K562 (cell line): ENCODE measurements around the gene NOL4L. TPM values are rescaled to one million over a fixed set of nuclear protein-coding genes. Genes with fewer than 3 reads are reported as not detected.

Experiments
- CHAMP1 ChIP-seq: fragments of 450-650 bp; IDR thresholded peaks from 2 replicates; pipeline ENCODE4 v1.6.1; 2016; ENCODE audit warnings: mild to moderate bottlenecking
- CHD1 ChIP-seq: fragments of 200-600 bp; sonication (generic); IDR thresholded peaks from one replicate; pipeline ENCODE4 v1.6.1; 2012; ENCODE audit warnings: mild to moderate bottlenecking, moderate library complexity, low read length, inconsistent platforms
- GABPB1 ChIP-seq: sonication (generic); formaldehyde crosslinking; IDR thresholded peaks from 2 replicates; pipeline ENCODE4 v1.8.0; 2022; ENCODE audit warnings: mild to moderate bottlenecking, missing genetic modification reagents
- RBM25 ChIP-seq: fragments of 200-400 bp; formaldehyde crosslinking; IDR thresholded peaks from 2 replicates; pipeline ENCODE4 v1.6.1; 2018; ENCODE audit warnings: low read length, low read depth, moderate library complexity; ENCODE audit not compliant: severe bottlenecking
- SIN3A ChIP-seq, 2 experiments: fragments of 150-350 bp in 1 of 2; IDR thresholded peaks; 2 replicates each; pipeline ENCODE4 v1.6.1; 2011 to 2016; ENCODE audit warnings: borderline replicate concordance in 2 of 2, low read depth in 2 of 2, low read length in 2 of 2, mild to moderate bottlenecking in 2 of 2, moderate library complexity in 2 of 2; ENCODE audit not compliant: control insufficient read depth in 1 of 2
- SMARCB1 ChIP-seq: IDR thresholded peaks from 2 replicates; pipeline ENCODE4 v1.6.1; 2011; ENCODE audit warnings: improper control_type of control experiment, low read depth; ENCODE audit not compliant: insufficient read length
- ZBTB17 ChIP-seq: fragments of 450-650 bp; formaldehyde crosslinking; IDR thresholded peaks from 2 replicates; pipeline ENCODE4 v1.4.0; 2020; ENCODE audit warnings: mild to moderate bottlenecking
- ZFP36 ChIP-seq: fragments of 150-350 bp; IDR thresholded peaks from 2 replicates; pipeline ENCODE4 v1.6.1; 2018; ENCODE audit warnings: low read length, low read depth; ENCODE audit not compliant: partially characterized antibody
- polyA plus RNA-seq, 8 experiments: library from polyadenylated mRNA; depleted of rRNA in 4 of 8; stranded (reverse) in 5 of 8; unstranded in 3 of 8; fragments of >200 nt; fragmentation: Nextera tagmentation in 2 of 8; fragmentation: Illumina TruSeq in 1 of 8; extraction: Ambion mirVana in 2 of 8; extraction: Trizol in 1 of 8; gene quantifications; 2 replicates each; pipeline versions ENCODE4 v1.2.1 to v1.2.3, GENCODE V29; 2011 to 2014; ENCODE audit warnings: inconsistent platforms in 1 of 8, missing spikeins in 1 of 8
- total RNA-seq, 7 experiments: library from RNA; depleted of rRNA in 6 of 7; stranded (reverse); fragments of >200 nt in 6 of 7; fragmentation: Illumina TruSeq in 2 of 7; extraction: Trizol in 2 of 7; gene quantifications; 2 replicates each; pipeline versions ENCODE4 v1.2.1 to v1.2.3, GENCODE V29; 2011 to 2021; ENCODE audit warnings: low replicate concordance in 1 of 7
- TF ChIP-seq, protein P1 (sequence below), 3 experiments: fragments of 200-800 bp in 1 of 3; fragments of 250-450 bp in 1 of 3; fragments of 450-650 bp in 1 of 3; sonication (Bioruptor Pico) in 1 of 3; sonication (Bioruptor generic) in 1 of 3; formaldehyde crosslinking in 1 of 3; IDR thresholded peaks; 2 replicates each; pipeline versions ENCODE4 v1.6.1 to v1.8.0; 2016 to 2022; ENCODE audit warnings: mild to moderate bottlenecking in 2 of 3, missing genetic modification characterization in 2 of 3, missing compliant biosample characterization in 1 of 3, moderate library complexity in 1 of 3
- TF ChIP-seq, protein P2 (sequence below): IDR thresholded peaks from 3 replicates; pipeline ENCODE4 v1.6.1; 2011; ENCODE audit warnings: borderline replicate concordance, mild to moderate bottlenecking, moderate library complexity; ENCODE audit not compliant: insufficient read length; ENCODE audit errors: extremely low read depth
- TF ChIP-seq, protein P3 (sequence below): fragments of 450-650 bp; IDR thresholded peaks from 2 replicates; pipeline ENCODE4 v1.6.1; 2016
- TF ChIP-seq, protein P4 (sequence below): fragments of 450-650 bp; IDR thresholded peaks from 2 replicates; pipeline ENCODE4 v1.6.1; 2017; ENCODE audit warnings: mild to moderate bottlenecking, moderate library complexity
- TF ChIP-seq, protein P5 (sequence below): sonication (generic); IDR thresholded peaks from 2 replicates; pipeline ENCODE4 v1.6.1; 2016

The NOL4L gene
- total and polyA plus RNA-seq, 9 of the 15 experiments (the other 6 are each of a cell fraction or from before 2014, with no cell fraction given): 5.1 to 36.2 (median 13.6) TPM

- TF ChIP-seq, protein P1, sequence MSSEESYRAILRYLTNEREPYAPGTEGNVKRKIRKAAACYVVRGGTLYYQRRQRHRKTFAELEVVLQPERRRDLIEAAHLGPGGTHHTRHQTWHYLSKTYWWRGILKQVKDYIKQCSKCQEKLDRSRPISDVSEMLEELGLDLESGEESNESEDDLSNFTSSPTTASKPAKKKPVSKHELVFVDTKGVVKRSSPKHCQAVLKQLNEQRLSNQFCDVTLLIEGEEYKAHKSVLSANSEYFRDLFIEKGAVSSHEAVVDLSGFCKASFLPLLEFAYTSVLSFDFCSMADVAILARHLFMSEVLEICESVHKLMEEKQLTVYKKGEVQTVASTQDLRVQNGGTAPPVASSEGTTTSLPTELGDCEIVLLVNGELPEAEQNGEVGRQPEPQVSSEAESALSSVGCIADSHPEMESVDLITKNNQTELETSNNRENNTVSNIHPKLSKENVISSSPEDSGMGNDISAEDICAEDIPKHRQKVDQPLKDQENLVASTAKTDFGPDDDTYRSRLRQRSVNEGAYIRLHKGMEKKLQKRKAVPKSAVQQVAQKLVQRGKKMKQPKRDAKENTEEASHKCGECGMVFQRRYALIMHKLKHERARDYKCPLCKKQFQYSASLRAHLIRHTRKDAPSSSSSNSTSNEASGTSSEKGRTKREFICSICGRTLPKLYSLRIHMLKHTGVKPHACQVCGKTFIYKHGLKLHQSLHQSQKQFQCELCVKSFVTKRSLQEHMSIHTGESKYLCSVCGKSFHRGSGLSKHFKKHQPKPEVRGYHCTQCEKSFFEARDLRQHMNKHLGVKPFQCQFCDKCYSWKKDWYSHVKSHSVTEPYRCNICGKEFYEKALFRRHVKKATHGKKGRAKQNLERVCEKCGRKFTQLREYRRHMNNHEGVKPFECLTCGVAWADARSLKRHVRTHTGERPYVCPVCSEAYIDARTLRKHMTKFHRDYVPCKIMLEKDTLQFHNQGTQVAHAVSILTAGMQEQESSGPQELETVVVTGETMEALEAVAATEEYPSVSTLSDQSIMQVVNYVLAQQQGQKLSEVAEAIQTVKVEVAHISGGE (CRISPR knock-in tag; IDR thresholded peaks at IDR 0.05): no peak
- TF ChIP-seq, protein P2, sequence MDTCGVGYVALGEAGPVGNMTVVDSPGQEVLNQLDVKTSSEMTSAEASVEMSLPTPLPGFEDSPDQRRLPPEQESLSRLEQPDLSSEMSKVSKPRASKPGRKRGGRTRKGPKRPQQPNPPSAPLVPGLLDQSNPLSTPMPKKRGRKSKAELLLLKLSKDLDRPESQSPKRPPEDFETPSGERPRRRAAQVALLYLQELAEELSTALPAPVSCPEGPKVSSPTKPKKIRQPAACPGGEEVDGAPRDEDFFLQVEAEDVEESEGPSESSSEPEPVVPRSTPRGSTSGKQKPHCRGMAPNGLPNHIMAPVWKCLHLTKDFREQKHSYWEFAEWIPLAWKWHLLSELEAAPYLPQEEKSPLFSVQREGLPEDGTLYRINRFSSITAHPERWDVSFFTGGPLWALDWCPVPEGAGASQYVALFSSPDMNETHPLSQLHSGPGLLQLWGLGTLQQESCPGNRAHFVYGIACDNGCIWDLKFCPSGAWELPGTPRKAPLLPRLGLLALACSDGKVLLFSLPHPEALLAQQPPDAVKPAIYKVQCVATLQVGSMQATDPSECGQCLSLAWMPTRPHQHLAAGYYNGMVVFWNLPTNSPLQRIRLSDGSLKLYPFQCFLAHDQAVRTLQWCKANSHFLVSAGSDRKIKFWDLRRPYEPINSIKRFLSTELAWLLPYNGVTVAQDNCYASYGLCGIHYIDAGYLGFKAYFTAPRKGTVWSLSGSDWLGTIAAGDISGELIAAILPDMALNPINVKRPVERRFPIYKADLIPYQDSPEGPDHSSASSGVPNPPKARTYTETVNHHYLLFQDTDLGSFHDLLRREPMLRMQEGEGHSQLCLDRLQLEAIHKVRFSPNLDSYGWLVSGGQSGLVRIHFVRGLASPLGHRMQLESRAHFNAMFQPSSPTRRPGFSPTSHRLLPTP: no peak
- TF ChIP-seq, protein P3, sequence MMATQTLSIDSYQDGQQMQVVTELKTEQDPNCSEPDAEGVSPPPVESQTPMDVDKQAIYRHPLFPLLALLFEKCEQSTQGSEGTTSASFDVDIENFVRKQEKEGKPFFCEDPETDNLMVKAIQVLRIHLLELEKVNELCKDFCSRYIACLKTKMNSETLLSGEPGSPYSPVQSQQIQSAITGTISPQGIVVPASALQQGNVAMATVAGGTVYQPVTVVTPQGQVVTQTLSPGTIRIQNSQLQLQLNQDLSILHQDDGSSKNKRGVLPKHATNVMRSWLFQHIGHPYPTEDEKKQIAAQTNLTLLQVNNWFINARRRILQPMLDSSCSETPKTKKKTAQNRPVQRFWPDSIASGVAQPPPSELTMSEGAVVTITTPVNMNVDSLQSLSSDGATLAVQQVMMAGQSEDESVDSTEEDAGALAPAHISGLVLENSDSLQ: no peak
- TF ChIP-seq SMARCB1 (no peak), ZBTB17 (CRISPR knock-in tag) (no peak), SIN3A (IDR thresholded peaks at IDR 0.05; ENCODE audit: borderline replicate concordance in 2 of 2, control insufficient read depth in 1 of 2, low read depth in 2 of 2, low read length in 2 of 2) (no peak), RBM25 (peak; percentile 55), CHD1 (no peak), GABPB1 (CRISPR knock-in tag) (no peak), ZFP36 (peak; percentile 53), CHAMP1 (no peak)
- TF ChIP-seq, protein P4, sequence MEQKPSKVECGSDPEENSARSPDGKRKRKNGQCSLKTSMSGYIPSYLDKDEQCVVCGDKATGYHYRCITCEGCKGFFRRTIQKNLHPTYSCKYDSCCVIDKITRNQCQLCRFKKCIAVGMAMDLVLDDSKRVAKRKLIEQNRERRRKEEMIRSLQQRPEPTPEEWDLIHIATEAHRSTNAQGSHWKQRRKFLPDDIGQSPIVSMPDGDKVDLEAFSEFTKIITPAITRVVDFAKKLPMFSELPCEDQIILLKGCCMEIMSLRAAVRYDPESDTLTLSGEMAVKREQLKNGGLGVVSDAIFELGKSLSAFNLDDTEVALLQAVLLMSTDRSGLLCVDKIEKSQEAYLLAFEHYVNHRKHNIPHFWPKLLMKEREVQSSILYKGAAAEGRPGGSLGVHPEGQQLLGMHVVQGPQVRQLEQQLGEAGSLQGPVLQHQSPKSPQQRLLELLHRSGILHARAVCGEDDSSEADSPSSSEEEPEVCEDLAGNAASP: no peak
- TF ChIP-seq, protein P5, sequence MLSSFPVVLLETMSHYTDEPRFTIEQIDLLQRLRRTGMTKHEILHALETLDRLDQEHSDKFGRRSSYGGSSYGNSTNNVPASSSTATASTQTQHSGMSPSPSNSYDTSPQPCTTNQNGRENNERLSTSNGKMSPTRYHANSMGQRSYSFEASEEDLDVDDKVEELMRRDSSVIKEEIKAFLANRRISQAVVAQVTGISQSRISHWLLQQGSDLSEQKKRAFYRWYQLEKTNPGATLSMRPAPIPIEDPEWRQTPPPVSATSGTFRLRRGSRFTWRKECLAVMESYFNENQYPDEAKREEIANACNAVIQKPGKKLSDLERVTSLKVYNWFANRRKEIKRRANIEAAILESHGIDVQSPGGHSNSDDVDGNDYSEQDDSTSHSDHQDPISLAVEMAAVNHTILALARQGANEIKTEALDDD: peak; percentile 91
Observed at GRCh38 chr20:32605167-32605656, 20.1 kb upstream of the NOL4L start (continued).
